ENCODE measurements around the gene ACP2. TPM values are rescaled to one million over a fixed set of nuclear protein-coding genes. Genes with fewer than 3 reads are reported as not detected.

ACP2 gene
- total RNA-seq, 2 experiments from 2014 or later, result 16.8 to 17.2 TPM

- H3K27ac Mint-ChIP-seq, result no peak overlapping the region
- no peaks in the 10 kb centered on the region for H3K27me3 Mint-ChIP-seq
- no peak for TF ChIP-seq CTCF (IDR thresholded peaks at IDR 0.05)
- Histone ChIP-seq H3K4me3 (ENCODE audit: low read length) (no peak overlapping the region), H3K4me1 (ENCODE audit: insufficient read depth, low read length) (peaks cover 20% of the 10 kb centered on the region), H3K27ac (ENCODE audit: low read depth in 1 of 2, low read length in 2 of 2) (no peak overlapping the region), H3K27me3 (ENCODE audit: control insufficient read depth in 1 of 2, insufficient read depth in 2 of 2, low read length in 2 of 2) (no peaks in the 10 kb centered on the region), H3K36me3 (ENCODE audit: insufficient read depth, low read length) (no peaks in the 10 kb centered on the region), H3K9me3 (ENCODE audit: control insufficient read depth in 1 of 2, insufficient read depth in 1 of 2, low read length in 2 of 2) (no peaks in the 10 kb centered on the region)
- DNase-seq (no peak), ATAC-seq (ENCODE audit: poor library complexity) (no peak)
- intact Hi-C loops (cut with DNase I, micrococcal nuclease), result no loop called here
- no peaks in the 10 kb centered on the region for H3K36me3 Mint-ChIP-seq (ENCODE audit: low read depth)
- H3K9me3 Mint-ChIP-seq, result no peaks in the 10 kb centered on the region
- CTCF ChIA-PET, result interaction anchor here (1.5 to 1.7 kb wide), 3 partner anchors 12 to 73 kb away, joined by 6 to 8 read pairs (median 6); partner anchors contain the start of gene ACP2
- POLR2A ChIA-PET, result interaction anchor here (1.2 to 2.7 kb wide), 2 partner anchors 8 to 45 kb away, joined by 4 to 19 read pairs; partner anchors contain the start of gene DDB2
- H3K4me1 Mint-ChIP-seq (ENCODE audit: low read depth), result peaks cover 12% of the 10 kb centered on the region
- no peak overlapping the region for H3K4me3 Mint-ChIP-seq
Observed at GRCh38 chr11:47260366-47260765, 11.8 kb upstream of the ACP2 start.

- DNase-seq (peak in 8 of 14 experiments; percentile 9 to 61 (median 30)), ATAC-seq (ENCODE audit: poor library complexity) (peak; percentile 82)
- Histone ChIP-seq H3K27me3 (ENCODE audit: control insufficient read depth in 1 of 2, insufficient read depth in 2 of 2, low read length in 2 of 2) (no peaks in the 10 kb centered on the region), H3K4me3 (ENCODE audit: low read length) (no peak overlapping the region), H3K9me3 (ENCODE audit: control insufficient read depth in 1 of 2, insufficient read depth in 1 of 2, low read length in 2 of 2) (no peaks in the 10 kb centered on the region), H3K4me1 (ENCODE audit: insufficient read depth, low read length) (peaks cover 17% of the 10 kb centered on the region), H3K27ac (ENCODE audit: low read depth in 1 of 2, low read length in 2 of 2) (no peak overlapping the region), H3K36me3 (ENCODE audit: insufficient read depth, low read length) (no peaks in the 10 kb centered on the region)
- TF ChIP-seq CTCF (IDR thresholded peaks at IDR 0.05), result peak; percentile 47
- ChIA-PET POLR2A (interaction anchor here (1.1 to 2.7 kb wide), 7 partner anchors 9 to 82 kb away, joined by 3 to 19 read pairs (median 4); partner anchors contain the start of genes ACP2, ARFGAP2 and DDB2), CTCF (interaction anchor here (0.6 to 2.0 kb wide), 11 partner anchors 8 to 150 kb away, joined by 3 to 13 read pairs (median 6); partner anchors contain the start of gene ACP2)
- Mint-ChIP-seq H3K27me3 (no peaks in the 10 kb centered on the region), H3K4me3 (no peak overlapping the region), H3K9me3 (no peaks in the 10 kb centered on the region), H3K4me1 (ENCODE audit: low read depth) (peaks cover 14% of the 10 kb centered on the region), H3K27ac (no peak overlapping the region), H3K36me3 (ENCODE audit: low read depth) (no peaks in the 10 kb centered on the region)
- intact Hi-C loops (cut with DNase I, micrococcal nuclease), result loop anchor here in 1 of 2 experiments (1.0 kb wide), 1 partner anchor 82 kb away; no protein-coding TSS in a partner anchor
Observed at GRCh38 chr11:47259232-47259977, 10.8 kb upstream of the ACP2 start.

- H3K27ac ChIP-seq (ENCODE audit: low read depth in 1 of 2, low read length in 2 of 2), result no peak overlapping the region
- Mint-ChIP-seq H3K4me1 (ENCODE audit: low read depth) (peaks cover 12% of the 10 kb centered on the region), H3K4me3 (no peak overlapping the region), H3K27ac (no peak overlapping the region), H3K27me3 (no peaks in the 10 kb centered on the region), H3K36me3 (ENCODE audit: low read depth) (no peaks in the 10 kb centered on the region), H3K9me3 (no peaks in the 10 kb centered on the region)
- no peaks in the 10 kb centered on the region for H3K36me3 ChIP-seq (ENCODE audit: insufficient read depth, low read length)
- POLR2A ChIA-PET, result interaction anchor here (1.9 to 2.7 kb wide), 3 partner anchors 10 to 81 kb away, joined by 10 to 19 read pairs (median 10); partner anchors contain the start of genes ACP2, ARFGAP2 and DDB2
- no peak for DNase-seq
- CTCF ChIA-PET, result interaction anchor here (0.6 to 2.0 kb wide), 6 partner anchors 13 to 280 kb away, joined by 3 to 13 read pairs (median 7); no protein-coding TSS in a partner anchor
- H3K4me3 ChIP-seq (ENCODE audit: low read length), result no peak overlapping the region
- H3K27me3 ChIP-seq (ENCODE audit: control insufficient read depth in 1 of 2, insufficient read depth in 2 of 2, low read length in 2 of 2), result no peaks in the 10 kb centered on the region
- intact Hi-C loops (cut with DNase I, micrococcal nuclease), result no loop called here
- no peaks in the 10 kb centered on the region for H3K9me3 ChIP-seq (ENCODE audit: control insufficient read depth in 1 of 2, insufficient read depth in 1 of 2, low read length in 2 of 2)
- peaks cover 17% of the 10 kb centered on the region for H3K4me1 ChIP-seq (ENCODE audit: insufficient read depth, low read length)
- no peak for TF ChIP-seq CTCF (IDR thresholded peaks at IDR 0.05)
- ATAC-seq (ENCODE audit: poor library complexity), result no peak
Observed at GRCh38 chr11:47258317-47258902, 9.8 kb upstream of the ACP2 start.
